HG02798 (cell line): Measurements from ENCODE around the gene CDKL2.

Experiments
- ATAC-seq: cut with Tn5 transposase; IDR thresholded peaks from one replicate; pipeline ENCODE4 v1.9.1; 2021; ENCODE audit warnings: mild to moderate bottlenecking; ENCODE audit not compliant: unreplicated experiment, poor library complexity

Gene CDKL2

GRCh38 chr4:75643651-75644050 is 13.3 kb upstream of the CDKL2 start:
- ATAC-seq = no peak

- ATAC-seq = no peak
These were observed 8.9 kb upstream of the CDKL2 start for GRCh38 chr4:75639124-75639695.

GRCh38 chr4:75637827-75638226 is 7.5 kb upstream of the CDKL2 start:
- ATAC-seq = no peak

DNA sequence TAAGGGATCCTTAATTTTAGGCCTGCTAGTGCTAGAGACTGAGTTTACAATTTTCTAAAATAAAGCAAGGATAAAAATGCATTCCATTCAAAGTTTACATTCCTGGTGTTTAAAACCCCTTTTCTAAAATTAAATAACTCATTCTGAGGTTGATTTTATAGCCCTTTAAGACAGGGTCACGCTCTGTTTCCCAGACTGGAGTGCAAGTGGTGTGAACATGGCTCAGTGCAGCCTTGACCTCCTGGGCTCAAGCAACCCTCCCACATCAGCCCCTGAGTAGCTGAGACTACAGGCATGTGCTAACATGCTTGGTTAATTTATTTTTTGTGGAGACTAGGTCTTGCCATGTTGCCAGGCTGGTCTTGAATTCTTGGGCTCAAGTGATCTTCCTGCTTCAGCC is 6.8 kb upstream of the CDKL2 start:
- no peak for ATAC-seq

GRCh38 chr4:75634951-75635350 is 4.6 kb upstream of the CDKL2 start:
- no peak for ATAC-seq

DNA sequence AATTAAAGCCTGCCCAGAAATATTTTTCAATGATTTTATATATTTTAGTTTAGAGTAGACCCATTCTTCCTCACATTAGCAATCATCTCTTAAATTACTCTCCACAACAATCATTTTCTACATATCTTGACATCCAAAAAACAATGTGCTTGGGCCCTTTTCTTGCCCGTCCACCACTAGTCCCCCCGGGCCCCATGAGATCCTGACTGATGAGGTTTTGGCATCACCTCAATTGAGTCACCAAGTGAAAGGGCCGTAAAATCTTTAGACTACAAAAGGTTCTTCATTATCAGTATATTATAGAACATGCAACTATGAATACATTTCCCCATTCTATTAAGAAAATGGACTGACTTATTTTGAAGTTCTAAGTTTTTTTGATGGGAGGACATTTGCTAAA is 4.0 kb upstream of the CDKL2 start:
- no peak for ATAC-seq

GRCh38 chr4:75633846-75634245 is 3.5 kb upstream of the CDKL2 start:
- ATAC-seq = no peak

DNA sequence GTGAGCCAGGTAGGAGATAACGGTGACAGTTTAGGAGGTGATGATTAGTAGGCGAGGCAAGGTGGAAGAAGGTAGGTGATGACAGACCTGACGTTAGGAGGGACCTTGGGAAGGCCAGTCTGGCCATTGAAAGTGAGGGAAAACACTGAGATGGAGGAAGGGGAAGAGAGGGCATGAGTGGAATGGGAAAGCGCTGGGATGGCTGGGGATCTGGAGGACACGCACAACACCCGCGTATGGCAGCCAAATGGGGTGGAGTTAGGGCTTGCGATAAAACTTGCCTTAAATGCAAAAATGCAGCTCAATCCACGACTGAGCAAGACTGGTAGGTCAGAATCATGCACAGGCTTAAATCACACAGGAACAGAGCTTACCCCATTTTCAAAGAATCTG is 605 bp upstream of the CDKL2 start:
- ATAC-seq = no peak

DNA sequence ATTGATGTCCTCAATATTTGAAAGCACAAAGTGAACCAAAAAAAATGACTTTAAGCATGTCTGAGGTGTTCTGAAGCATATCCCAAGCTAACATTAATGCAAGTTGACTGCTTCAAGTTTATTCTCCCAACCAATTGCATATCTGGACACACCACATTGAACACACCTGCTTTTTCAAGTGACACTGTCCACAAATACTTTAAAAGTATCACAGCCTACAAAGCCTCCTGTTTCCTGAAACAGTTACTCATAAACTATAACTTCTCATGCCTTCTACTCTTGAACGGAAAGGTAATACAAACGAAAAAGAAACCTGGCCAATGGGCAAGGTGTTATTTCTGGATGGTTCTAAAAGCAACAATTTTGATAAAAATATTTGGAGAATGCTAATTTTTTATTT is 1.1 kb downstream of the CDKL2 start:
- ATAC-seq = no peak

GRCh38 chr4:75623026-75623425 is 7.3 kb downstream of the CDKL2 start:
- no peak for ATAC-seq

- ATAC-seq = no peak
These were observed 8.6 kb downstream of the CDKL2 start for GRCh38 chr4:75621715-75622114.

DNA sequence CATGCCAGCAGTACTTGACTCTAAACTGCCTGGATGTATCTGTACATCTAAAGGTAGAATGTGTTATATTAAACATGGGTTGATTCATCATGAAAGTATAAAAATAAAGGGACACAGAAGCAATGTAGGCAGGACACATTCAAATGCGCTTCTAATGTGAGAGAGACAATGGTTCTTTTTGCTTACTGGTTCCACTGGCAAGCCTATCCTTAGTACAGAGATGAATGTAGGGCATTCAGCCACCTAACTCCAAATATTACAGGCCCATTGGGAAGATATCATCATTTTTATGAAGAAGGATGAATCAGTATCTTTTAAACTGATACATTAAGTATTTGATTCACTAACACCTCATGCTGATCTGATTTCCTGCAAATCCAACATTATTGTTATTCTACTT is 18.0 kb downstream of the CDKL2 start:
- no peak for ATAC-seq

- no peak for ATAC-seq
These were observed 24.4 kb downstream of the CDKL2 start for GRCh38 chr4:75605928-75606327.

- ATAC-seq = no peak
These were observed 30.7 kb downstream of the CDKL2 start for GRCh38 chr4:75599647-75600046.

DNA sequence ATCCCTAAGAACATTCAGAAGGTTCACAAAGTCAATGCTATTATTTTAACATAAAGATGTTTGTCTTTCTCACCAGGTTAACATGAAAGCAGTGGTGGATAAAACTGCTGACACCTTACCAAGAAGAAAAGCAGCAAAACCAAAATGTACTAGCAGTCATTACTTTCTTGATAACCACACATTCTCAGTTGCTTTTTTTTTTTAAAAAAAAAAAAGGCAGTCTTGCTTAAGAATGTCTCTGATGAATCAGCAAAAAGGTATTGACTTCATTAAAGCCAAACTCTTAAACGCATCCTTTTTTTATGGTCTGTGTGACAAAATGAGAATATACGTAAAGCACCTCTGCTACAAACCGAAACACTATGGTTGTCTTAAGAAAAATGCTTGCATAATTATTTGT is 31.9 kb downstream of the CDKL2 start:
- ATAC-seq = no peak

DNA sequence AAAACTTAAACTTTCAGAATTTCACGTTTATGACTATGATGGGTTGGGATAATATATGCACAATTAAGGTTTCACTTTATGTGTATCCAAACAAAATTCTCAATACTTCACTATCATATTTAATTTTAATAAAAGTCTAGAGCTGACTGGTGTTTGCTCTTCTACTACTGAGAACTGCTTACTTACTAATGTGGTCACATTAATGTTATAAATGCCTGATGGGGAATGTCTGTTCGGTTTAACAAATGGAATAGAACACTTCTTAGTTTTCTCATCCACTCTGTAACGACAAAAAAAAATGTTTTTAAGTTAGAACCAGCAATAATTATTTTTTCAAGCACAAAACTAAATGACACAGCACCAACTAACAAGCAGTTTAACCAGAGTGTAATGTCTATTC is 34.3 kb downstream of the CDKL2 start:
- no peak for ATAC-seq

- ATAC-seq = no peak
These were observed 36.9 kb downstream of the CDKL2 start for GRCh38 chr4:75593393-75593792.

GRCh38 chr4:75584067-75584466 is 46.3 kb downstream of the CDKL2 start:
- no peak for ATAC-seq

DNA sequence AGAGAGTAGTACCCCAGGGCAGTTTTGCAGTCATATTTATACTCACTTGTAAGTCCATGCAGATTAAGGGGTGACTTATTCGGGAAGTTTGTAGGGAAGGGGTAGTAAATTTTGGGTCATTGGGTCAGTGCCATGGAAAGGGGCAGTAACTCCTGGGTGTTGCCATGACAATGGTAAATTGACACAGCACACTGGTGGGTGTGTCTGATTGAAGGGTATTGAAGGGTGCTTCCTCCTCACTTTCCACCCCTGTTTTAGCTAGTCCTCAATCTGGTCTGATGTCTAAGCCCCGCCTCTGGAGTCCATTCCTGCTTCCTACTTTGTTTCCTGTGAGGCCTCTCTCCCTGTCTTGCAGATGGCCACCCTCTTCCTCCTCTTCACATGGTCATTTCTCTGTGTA is 62.6 kb downstream of the CDKL2 start:
- ATAC-seq = no peak

DNA sequence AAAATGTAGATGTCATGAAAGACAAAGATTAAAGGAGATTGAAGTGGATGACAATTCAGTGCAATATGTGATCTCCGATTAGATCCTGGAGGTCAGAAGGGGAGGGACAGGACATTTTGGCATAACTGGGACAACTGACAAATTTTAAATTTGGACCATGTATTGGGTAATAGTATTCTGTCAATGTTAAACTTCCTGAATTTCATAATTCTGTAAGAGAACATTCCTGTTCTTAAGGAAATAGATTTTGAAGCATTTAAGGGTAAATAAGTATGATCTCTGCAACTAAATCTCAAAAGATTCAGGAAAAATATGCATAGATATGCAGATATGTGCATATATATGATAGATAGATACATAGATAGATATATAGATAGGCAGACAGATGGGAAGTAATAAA is 63.4 kb downstream of the CDKL2 start:
- ATAC-seq = no peak

- ATAC-seq = no peak
These were observed 64.8 kb downstream of the CDKL2 start for GRCh38 chr4:75565481-75565880.

DNA sequence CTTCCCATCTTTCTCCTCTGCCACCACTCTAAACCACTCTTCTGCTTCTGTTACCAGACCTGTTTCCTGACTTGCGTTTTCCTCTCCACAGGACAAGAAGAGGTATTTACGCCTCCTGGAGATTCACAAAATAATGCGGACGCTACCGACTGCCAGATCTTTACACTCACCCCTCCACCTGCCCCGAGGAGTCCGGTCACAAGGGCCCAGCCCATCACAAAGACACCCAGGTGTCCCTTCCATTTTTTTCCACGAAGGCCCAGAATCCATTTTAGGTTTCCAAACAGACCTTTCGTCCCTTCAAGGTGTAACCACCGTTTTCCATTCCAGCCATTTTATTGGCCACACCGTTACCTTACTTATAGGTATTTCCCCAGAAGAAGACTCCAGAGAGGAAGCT is 66.3 kb downstream of the CDKL2 start:
- ATAC-seq = no peak

DNA sequence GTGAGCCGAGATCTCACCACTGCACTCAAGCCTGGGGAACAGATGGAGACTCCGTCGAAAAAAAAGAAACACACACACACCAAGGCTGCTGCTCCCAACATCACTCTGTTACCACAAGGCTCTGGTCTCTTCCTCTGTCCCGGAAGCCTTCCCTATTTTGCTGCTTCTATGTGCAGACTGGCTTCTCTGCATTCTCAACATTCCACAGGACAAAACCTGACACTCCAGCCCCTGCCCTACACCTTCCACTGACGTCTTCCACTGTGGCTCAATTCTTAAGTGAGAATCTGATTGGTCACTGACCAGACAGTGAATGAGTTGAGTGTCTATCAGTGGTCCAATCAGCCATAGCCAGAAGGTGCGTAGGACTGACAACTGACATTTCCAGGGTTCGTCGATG is 68.5 kb downstream of the CDKL2 start:
- ATAC-seq = no peak
